GM19043 (cell line): Measurements from ENCODE around the gene NLRP7.

Experiments used
- ATAC-seq: cut with Tn5 transposase; IDR thresholded peaks from one replicate; pipeline ENCODE4 v1.9.1; 2021; ENCODE audit warnings: low read depth; ENCODE audit not compliant: unreplicated experiment

NLRP7 gene

DNA sequence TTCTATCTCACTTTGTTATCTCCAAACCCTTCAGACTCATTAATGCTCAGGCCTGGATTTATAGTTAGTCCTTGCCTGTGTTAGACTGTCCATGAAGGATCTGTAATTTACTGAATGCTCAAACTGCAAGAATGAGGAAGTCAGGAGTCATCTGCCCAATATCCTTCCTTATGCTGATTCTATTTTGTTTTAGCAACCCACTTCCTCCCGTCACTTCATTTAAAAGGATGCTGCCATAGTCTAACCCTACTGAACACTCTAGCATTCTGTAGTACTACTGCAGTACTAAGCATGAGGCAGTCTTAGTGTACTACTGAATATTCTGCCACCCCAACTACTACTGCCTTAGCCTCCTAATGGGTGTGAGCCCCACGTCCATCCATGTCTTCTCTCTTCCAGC is 71.8 kb downstream of the NLRP7 start:
- ATAC-seq, result no peak

DNA sequence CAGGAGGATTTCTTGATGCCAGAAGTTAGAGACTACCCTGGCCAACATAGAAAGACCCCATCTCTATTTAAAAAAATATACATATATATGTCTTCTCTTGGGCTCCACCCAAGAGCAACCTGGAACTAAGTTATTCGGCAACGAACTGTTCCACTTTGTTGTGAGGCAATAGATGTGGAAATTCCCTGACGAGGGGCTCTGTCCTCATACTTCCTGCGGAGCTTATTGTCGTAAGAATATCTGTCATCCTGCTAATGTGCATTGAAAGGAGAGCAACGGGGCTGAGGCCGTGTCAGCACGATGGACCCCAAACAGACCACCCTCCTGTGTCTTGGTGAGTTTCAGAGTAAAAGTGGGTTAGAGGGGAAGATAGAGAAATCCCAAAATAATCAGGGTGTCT is 73.3 kb downstream of the NLRP7 start, which contains the start of gene FCAR:
FCAR (plus strand) TSS at position 246 of the 400 bp plus-strand sequence; CDS start at position 301, 55 bp downstream.
- ATAC-seq, result no peak
